Fibroblast of skin of right biceps (primary cell): ENCODE measurements around the gene ALG2.
A peak's percentile ranks its signal among the peaks of the same experiment; 100 is the strongest.
"Not testable (repeated sequence)": the region's sequence is repeated elsewhere in the genome, so short reads cannot be mapped to it uniquely, and the experiment has no call there.

ENCODE experiments used
- DNase-seq: peaks from one replicate; pipeline ENCODE4 v3.0.0-alpha.2; 2013

ALG2 gene

GRCh38 chr9:99221621-99222415 is at the start of gene ALG2, which contains the start of gene SEC61B:
Gene ALG2 (minus strand): TSS chr9:99221942. CDS start chr9:99221894, 48 bp downstream.
Gene SEC61B (plus strand): TSS chr9:99222282. CDS start chr9:99222364, 82 bp downstream.
- peak; percentile 95 for DNase-seq

- DNase-seq, result no peak
These were observed 48.7 kb upstream of the ALG2 start for GRCh38 chr9:99270491-99270890.

- peak; percentile 90 for DNase-seq
These were observed 47.7 kb upstream of the ALG2 start for GRCh38 chr9:99269416-99269815.

GRCh38 chr9:99266255-99267023 is 44.7 kb upstream of the ALG2 start:
- DNase-seq, result peak; percentile 76

- DNase-seq, result no peak
These were observed 43.9 kb upstream of the ALG2 start for GRCh38 chr9:99265691-99266090.

GRCh38 chr9:99264070-99264680 is 42.4 kb upstream of the ALG2 start:
- DNase-seq, result peak; percentile 34

GRCh38 chr9:99262949-99263418 is 41.2 kb upstream of the ALG2 start:
- DNase-seq, result no peak

- DNase-seq, result no peak
These were observed 40.2 kb upstream of the ALG2 start for GRCh38 chr9:99261923-99262322.

GRCh38 chr9:99259231-99259918 is 37.6 kb upstream of the ALG2 start:
- peak; percentile 24 for DNase-seq

GRCh38 chr9:99257723-99258389 is 36.1 kb upstream of the ALG2 start:
- no peak for DNase-seq

- no peak for DNase-seq
These were observed 33.9 kb upstream of the ALG2 start for GRCh38 chr9:99255651-99256050.

GRCh38 chr9:99253772-99254431 is 32.2 kb upstream of the ALG2 start:
- DNase-seq, result no peak

GRCh38 chr9:99253134-99253533 is 31.4 kb upstream of the ALG2 start:
- no peak for DNase-seq

GRCh38 chr9:99251157-99251556 is 29.4 kb upstream of the ALG2 start:
- no peak for DNase-seq

GRCh38 chr9:99249619-99250018 is 27.9 kb upstream of the ALG2 start:
- DNase-seq, result no peak

GRCh38 chr9:99244344-99245260 is 22.9 kb upstream of the ALG2 start:
- no peak for DNase-seq

- peak; percentile 6 for DNase-seq
These were observed 19.4 kb upstream of the ALG2 start for GRCh38 chr9:99241106-99241505.

- DNase-seq, result peak; percentile 92
These were observed 17.8 kb upstream of the ALG2 start for GRCh38 chr9:99239341-99240060.

GRCh38 chr9:99238331-99238730 is 16.6 kb upstream of the ALG2 start:
- DNase-seq, result no peak

GRCh38 chr9:99237849-99238248 is 16.1 kb upstream of the ALG2 start:
- DNase-seq, result not testable (repeated sequence)
